ENCODE measurements around the gene HSPB8.
A peak's percentile ranks its signal among the peaks of the same experiment; 100 is the strongest.
"Not testable (repeated sequence)": the region's sequence is repeated elsewhere in the genome, so short reads cannot be mapped to it uniquely, and the experiment has no call there.

HSPB8 gene

GRCh38 chr12:119207063-119207560 is 28.4 kb downstream of the HSPB8 start:
- DNase-seq, result no peak

GRCh38 chr12:119208626-119209061 is 29.9 kb downstream of the HSPB8 start:
- DNase-seq, result no peak

- DNase-seq, result no peak
Measured at GRCh38 chr12:119211884-119212283, 33.2 kb downstream of the HSPB8 start.

- no peak for DNase-seq
Measured at GRCh38 chr12:119216084-119216483, 37.4 kb downstream of the HSPB8 start.

- DNase-seq, result not testable (repeated sequence)
Measured at GRCh38 chr12:119218875-119219274, 40.1 kb downstream of the HSPB8 start.

GRCh38 chr12:119222222-119222951 is 43.7 kb downstream of the HSPB8 start:
- DNase-seq, result no peak

- no peak for DNase-seq
Measured at GRCh38 chr12:119225454-119225853, 46.7 kb downstream of the HSPB8 start.

- DNase-seq, result no peak
Measured at GRCh38 chr12:119227292-119227691, 48.6 kb downstream of the HSPB8 start.

- DNase-seq, result peak; percentile 46
Measured at GRCh38 chr12:119229205-119229604, 50.5 kb downstream of the HSPB8 start.

- peak; percentile 47 for DNase-seq
Measured at GRCh38 chr12:119229837-119230236, 51.1 kb downstream of the HSPB8 start.

GRCh38 chr12:119230807-119231206 is 52.1 kb downstream of the HSPB8 start:
- no peak for DNase-seq

GRCh38 chr12:119231774-119232173 is 53.0 kb downstream of the HSPB8 start:
- no peak for DNase-seq

GRCh38 chr12:119235197-119235751 is 56.5 kb downstream of the HSPB8 start:
- no peak for DNase-seq

GRCh38 chr12:119236372-119236771 is 57.6 kb downstream of the HSPB8 start:
- DNase-seq, result no peak

GRCh38 chr12:119239040-119239439 is 60.3 kb downstream of the HSPB8 start:
- no peak for DNase-seq

- DNase-seq, result no peak
Measured at GRCh38 chr12:119241049-119241448, 62.3 kb downstream of the HSPB8 start.

- no peak for DNase-seq
Measured at GRCh38 chr12:119241580-119242169, 62.9 kb downstream of the HSPB8 start.
